Hypothalamus (tissue), 51 donors: ENCODE measurements around the gene HUNK.
"Not testable (repeated sequence)": the region's sequence is repeated elsewhere in the genome, so short reads cannot be mapped to it uniquely, and the experiment has no call there.

Source experiments
- DNase-seq, 51 donors: peaks; one replicate each; lab custom pipeline; 2025; lab: John Stamatoyannopoulos, UW

HUNK gene

DNA sequence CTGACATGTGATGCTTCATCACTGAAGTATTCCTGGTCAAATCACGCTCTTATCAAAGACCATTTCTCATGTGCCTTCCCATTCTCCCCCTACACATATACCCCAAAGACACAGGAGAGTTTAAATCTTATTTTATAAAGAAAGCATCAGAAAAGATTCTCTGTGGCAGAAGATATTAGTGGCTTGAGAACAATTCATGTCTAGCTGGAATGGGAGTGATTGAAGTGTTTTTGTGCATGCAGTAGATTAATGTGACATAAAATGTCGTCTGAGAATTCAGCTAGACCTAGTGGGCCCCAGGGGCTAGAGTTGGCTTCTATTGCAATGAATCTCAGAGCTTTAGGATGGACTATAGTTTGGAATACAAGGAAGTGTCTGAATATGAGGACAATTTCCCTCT lies 163.9 kb downstream of the HUNK start:
- DNase-seq = no peak

DNA sequence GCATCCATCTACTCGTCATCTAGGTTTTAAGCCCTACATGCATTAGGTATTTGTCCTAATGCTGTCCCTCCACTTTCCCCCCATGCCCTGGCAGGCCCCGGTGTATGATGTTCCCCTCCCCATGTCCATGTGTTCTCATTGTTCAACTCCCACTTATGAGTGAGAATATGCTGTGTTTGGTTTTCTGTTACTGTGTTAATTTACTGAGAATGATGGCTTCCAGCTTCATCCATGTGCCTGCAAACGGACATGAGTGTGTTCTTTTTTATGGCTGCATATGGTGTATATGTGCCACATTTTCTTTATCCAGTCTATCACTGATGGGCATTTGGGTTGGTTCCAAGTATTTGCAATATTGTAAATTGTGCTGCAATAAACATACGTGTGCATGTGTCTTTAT lies 165.9 kb downstream of the HUNK start:
- DNase-seq = not testable (repeated sequence)

DNA sequence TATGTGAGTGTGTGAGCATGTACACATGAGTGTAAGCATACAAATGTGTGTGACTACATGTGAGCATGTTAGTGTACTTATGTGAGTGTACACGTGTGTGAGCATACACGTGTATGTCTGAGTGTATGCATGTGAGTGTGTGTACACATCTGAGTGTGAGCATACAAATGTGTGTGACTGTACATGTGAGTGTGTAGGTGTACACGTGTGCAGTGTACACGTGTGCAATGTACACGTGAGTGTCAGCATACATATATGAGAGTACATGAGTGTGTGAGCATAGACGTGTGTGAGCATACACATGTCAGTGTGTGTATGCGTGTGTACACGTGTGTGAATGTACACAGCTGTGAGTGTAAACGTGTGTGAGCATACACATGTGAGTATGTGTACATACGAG lies 170.6 kb downstream of the HUNK start:
- no peak for DNase-seq

DNA sequence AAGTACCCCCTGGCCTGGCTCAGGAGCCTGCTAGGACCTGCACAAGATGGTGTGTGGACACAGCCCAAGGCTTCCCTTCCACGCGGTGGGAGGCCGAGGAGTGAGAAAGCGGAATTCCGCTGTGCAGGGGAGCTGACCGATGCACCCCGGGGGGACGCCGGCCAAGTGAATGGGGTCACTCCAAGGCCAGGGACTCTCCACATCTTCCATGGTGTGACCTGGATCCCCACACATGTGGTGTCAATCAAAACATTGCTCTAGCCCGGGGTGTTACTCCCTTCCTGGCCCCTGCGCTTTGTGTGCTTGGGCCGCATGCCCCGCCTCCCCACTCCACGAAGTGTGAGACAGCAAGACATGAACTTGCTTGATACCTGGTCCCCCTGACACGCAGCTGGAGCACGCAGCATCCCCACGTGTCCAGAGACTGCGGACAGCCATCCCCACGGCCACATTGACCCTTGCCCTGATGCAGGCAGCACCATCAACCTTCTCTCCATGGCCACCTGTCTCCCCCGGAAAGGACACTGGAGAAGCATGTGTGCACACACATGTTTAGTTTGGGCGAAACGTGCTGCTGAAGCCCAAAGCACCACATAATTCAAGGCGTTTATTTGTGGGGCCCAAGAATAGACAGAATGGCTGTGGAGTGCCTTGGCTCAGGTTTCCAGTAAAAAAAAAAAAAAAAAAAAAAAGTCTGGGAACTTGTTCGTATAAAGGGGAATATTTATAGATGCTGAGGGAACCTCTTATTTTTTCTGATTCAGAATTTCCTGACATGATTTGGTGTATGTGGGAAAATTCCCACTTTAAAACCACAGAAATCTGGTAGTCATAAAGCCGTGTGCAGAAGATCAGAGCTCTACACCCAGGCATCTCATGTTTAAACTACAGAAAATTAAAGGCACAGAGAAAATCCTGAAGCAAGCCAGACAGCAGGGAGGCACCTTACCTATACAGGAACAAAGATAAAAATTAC lies 171.7 kb downstream of the HUNK start:
- DNase-seq = no peak

GRCh38 chr21:32046191-32046590 lies 173.4 kb downstream of the HUNK start:
- DNase-seq = no peak

DNA sequence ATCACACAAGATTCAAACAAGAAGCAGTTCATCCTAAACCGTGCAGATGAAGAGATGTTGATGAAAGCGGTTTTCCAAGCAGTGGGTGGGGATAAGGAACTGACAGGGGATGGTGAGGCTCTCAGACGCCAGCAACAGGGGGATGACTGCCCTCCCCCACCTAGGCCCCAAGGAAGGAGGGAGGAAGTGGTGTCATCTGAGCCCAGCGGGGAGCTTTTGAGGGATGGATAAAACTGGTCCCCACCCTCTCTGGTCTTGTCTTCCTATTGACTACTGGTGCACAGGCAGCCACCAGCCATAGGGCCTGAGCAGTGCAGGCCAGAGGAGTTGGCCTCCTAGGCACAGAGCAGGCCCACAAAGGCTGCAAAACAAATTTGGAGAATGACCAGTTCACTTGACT lies 175.5 kb downstream of the HUNK start:
- DNase-seq = no peak
